KG1 (cell line): ENCODE results near the gene MESD.
A peak's percentile ranks its signal among the peaks of the same experiment; 100 is the strongest.

Source experiments
- DNase-seq: peaks from one replicate; lab custom pipeline; 2025; lab: John Stamatoyannopoulos, UW

MESD gene

GRCh38 chr15:80989518-80990478 is at the start of gene MESD:
MESD (minus strand) TSS chr15:80989819; CDS start chr15:80989791, 28 bp downstream.
- peak; percentile 93 for DNase-seq

DNA sequence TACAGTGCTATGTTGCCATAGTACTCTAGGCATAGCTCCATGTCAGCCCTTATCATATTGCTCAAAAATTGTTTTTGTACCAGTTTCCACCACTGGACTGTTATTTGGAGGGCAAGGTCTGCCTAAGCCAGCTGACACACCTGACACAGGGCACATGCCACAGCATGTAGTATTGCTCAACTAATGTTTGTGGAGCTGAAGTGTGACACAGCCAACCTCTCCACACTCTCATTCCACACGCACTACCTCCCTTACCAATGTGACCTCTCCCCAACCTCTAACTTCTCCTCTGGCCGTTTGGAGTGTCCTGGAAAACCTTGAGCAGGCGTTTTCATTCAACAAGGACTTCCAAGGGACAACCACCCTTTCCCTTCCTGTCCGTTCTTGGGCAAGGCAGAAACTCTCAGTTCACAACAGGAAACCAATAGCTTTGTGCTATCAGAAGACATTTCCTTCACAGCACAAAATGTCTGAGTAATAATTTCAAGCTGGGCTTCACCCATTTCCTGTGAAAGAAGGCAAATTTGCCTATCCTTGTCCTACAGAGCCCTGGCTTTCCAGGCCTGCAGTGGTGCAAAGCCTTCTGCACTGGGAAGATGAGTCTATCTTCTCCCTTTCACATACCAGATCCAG is 49.5 kb upstream of the MESD start:
- DNase-seq = peak; percentile 54

DNA sequence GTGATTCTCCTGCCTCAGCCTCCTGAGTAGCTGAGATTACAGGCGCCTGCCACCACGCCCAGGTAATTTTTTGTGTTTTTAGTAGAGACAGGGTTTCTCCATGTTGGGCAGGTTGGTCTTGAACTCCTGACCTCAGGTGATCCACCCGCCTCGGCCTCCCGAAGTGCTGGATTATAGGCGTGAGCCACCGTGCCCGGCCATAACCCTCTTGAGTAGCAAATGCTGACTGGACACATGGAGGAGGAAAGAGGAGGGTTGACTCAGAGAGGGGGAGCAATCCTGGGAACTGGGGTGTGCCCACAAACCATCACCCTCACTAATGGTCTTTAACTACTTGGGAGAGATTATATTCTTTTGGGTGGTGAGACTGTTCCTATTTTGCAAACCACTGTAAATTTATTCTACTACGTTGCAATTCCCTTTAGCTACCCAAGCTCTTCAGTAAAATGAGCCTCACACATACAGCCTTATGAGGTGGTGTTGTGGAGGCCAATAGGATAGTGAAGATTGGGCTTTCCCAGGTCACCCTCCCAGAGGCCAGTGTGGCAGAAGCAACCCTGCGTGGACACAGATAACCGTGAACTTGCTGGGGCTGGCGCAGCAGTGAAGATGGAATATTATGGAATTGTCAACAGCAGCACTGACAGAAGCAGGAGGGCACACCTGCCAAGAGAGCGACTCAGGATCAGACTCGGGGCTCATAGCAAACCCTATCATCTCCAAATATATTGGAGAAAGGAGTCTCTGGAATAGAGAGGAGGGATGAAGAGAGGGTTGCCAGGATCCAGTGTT is 48.5 kb upstream of the MESD start:
- no peak for DNase-seq

DNA sequence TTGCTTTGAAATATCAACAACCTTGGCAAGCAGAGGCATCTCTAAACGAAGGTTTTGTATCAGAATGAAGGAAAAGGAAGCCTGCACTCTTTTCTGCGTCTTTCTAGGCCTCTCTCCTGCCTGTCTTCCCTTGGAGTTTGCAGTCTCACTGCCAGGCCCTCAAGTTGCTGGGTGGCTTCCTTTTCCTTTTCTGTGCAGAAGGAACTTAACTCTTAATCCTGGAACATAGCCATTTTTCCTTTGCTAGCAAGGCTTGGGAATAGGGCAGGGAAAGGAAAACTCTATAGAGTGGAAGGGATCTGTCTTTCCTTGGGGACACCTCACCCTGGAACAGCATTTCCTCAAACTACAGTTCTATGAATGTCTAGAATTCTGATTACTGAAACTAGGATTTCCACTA is 43.9 kb upstream of the MESD start:
- DNase-seq = no peak

- DNase-seq = no peak
Observed at GRCh38 chr15:81032818-81033217, 43.2 kb upstream of the MESD start.

- no peak for DNase-seq
Observed at GRCh38 chr15:81032355-81032754, 42.7 kb upstream of the MESD start.

DNA sequence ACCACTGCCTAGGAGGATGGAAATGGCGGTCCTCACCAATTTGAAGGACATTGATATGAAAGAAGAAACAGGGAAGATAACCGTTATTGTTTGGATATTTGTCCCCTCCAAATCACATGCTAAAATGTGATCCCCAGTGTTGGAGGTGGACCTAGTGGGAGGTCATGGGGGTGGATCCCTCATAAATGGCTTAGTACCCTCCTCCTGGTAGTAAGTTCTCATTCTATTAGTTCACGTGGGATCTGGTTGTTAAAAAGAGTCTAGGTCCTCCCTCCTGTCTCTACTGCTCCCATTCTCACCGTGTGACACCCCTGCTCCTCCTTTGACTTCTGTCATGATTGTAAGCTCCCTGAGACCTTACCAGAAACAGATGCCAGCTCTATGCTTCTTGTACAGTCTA is 41.6 kb upstream of the MESD start:
- no peak for DNase-seq

GRCh38 chr15:81030301-81030750 is 40.7 kb upstream of the MESD start:
- no peak for DNase-seq

DNA sequence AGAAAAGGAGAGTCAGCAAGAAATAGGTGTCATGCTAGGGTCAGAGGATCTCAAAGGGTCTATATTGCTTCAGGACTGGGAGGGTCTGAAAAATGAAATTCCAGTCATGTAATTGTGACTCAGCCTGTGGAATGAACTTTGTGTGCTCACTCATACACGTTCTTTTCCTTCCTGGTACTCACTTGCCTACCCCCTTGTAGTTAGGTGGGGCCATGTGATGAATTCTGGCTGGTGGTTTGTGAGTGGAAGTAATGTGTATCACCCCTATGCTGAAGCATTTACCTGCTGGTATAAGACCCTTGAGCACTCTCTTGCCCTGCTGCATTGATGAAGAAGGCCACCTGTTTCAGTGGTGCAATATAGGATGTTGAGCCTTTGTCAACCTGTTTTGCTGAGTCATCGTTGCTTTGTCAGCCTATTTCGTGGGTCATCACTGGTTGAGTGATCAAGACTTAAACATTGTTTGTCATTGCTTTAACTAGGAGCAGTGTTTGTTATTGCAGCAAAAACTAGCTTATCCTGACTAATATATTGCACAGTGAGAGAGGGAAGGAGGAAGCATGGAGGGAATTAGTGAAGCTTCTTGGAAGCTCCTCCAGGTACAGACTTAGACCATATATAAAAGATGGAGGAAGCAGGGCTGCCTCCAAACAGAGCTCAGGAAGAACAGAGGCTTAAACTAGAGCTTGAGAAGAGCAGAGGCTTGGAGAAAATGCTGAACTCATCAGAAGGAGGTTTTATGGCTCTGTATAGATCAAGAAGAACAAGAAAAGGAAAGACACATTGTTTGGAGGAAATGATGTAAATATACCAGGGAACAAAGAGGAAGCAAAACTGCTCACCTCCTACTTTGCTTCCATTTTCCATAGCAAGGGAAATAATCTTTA is 40.0 kb upstream of the MESD start:
- DNase-seq = no peak

DNA sequence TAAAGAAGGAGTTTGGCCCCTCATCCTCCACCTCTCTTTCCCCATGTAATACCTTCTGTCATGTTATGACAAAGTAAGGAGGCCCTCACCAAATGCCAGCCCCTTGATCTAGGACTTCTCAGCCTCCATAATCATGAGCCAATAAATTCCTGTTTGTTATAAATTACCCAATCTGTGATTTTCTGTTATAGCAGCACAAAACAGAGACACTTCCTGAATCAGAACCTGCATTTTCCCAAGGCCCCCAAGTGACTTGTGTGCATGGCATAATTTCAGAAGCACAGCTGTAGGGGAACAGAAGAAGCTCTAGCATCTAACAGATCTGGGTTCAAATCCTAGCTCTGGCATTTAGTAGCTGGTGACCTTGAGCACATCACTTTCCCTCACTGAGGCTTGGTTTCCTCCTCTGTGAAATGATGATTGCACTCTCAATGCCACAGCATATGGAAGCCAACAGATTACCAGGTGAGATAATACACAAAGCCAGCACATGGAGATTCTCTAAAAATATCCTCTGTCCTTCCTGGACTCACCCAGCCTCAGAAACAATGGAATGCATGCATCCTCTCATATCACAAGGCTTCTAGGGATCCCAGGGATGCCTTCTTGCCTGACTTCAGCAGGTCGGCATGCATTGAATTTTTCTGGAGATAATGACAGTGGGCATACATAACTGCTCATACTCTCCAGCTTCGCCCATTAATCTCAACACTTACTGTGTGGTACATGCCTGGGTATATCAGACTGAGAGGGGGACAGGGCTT is 37.4 kb upstream of the MESD start:
- DNase-seq = no peak

- DNase-seq = no peak
Observed at GRCh38 chr15:81025721-81026370, 36.2 kb upstream of the MESD start.

- DNase-seq = no peak
Observed at GRCh38 chr15:81024936-81025335, 35.3 kb upstream of the MESD start.

DNA sequence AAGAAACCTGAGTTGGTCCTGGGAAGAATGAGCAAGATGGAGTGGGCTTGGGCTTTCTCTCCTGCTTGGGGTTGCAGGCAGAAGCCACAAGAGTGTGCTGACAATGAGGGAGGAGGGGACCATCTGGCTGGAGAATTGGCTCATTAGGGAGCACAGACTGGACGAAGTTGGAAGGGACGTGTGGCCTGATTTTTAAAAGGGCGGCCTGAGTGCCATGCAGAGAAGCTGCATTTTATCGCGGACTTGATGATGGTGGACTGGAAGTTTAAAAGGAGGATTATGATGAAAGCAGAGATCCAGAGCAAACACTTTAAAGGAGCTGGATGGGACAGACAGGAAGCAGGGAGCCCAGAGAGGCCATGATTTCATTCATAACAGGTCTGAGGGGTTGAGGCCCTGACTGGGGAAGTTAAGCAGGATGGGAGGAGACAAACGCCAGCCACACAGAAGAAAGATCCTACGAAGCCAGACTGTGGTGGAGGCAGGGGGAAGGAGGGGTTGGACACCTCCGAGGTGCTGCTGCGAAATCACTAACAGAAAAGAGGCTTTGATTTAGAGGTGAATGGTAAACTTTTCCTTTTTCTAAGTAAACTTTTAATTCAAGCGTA is 34.8 kb upstream of the MESD start:
- DNase-seq = no peak

GRCh38 chr15:81023483-81024264 is 34.1 kb upstream of the MESD start:
- DNase-seq = no peak

DNA sequence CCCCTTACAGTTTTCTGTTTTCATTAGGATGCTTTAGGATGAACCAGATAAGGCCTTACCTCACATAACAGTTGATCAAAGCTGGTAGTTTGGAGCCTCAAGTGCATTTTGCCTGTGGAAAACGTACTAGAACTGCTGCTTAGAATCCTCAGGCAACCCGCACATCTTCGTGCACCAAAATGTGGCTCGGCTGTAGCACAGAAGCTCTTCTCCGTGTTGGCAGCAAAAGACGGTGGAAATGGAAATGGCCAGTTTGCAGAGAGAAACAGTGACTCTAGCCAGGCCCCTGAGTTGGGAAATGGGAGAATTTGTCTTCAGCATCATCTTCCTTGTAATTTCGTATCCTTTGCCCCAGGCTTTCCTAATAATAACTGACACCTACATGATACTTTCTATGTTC is 31.7 kb upstream of the MESD start:
- DNase-seq = no peak

DNA sequence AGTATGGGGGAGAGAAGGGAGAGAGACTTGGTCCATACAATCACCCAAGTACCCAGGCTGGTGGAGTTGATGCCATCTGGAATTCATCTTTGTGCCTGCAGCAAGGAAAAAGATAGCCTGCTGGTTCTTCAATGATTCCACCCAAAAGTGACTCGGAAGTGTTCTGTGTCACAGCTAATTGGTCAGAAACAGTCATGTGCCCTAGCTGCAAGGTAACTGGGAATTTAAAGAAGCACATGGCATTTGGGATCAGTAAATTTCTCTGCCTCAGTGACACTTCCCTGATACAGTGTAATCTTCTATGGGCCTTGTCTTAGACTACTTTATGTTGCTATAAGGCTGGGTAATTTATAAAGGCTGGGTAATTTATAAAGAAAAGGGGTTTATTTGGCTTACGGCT is 28.6 kb upstream of the MESD start:
- no peak for DNase-seq

DNA sequence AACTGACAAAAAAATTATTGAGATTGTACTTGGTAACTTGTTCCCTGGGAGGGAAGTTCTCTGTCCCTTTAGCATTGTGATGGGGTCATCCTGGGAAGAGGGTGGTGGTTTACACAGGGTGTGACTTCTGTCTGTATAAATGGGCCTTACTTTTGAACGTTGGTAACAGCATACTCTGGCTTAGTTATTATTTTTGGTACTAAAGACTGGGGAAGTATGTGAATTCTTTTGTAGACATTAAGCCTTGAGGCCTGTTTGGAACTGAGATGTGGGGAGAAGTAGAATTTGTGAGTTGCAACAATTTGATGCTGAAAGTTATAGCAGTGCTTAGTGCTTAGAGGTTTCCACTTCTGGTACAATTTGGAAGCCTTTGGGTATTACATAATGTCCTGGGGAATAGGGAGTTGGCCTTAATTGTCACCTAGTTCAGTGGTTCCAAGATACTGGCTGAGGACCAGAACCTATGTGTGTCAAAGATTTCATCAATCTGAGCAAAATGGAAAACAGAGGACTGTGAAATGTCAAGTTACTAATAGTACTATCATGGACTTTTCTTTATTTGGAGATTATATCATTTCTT is 27.0 kb upstream of the MESD start:
- no peak for DNase-seq
